Gastrocnemius medialis (tissue), 4 donors: ENCODE results near the gene KCNK3. TPM values are rescaled to one million over a fixed set of nuclear protein-coding genes. Genes with fewer than 3 reads are reported as not detected.
A peak's percentile ranks its signal among the peaks of the same experiment; 100 is the strongest.

Source experiments
- ATAC-seq, 2 donors: fragments of 150-250 bp; one replicate each; pipeline ENCODE4 v1.9.1; 2016
- DNase-seq, 2 donors: peaks; one replicate each; pipeline ENCODE4 v3.0.0-alpha.2; 2019
- H3K27ac ChIP-seq, 4 donors: fragments of 200-600 bp; sonication (generic); 1 replicate in 1 of 4; 2 replicates in 3 of 4; pipeline ENCODE4 v1.5.1; 2016 to 2018; ENCODE audit warnings: mild to moderate bottlenecking in 2 of 4, moderate library complexity in 1 of 4
- H3K27me3 ChIP-seq, 3 donors: fragments of 200-600 bp; sonication (generic) in 2 of 3; 1 replicate in 1 of 3; 2 replicates in 2 of 3; pipeline versions ENCODE4 v1.5.1 to v1.6.0; 2016 to 2019; ENCODE audit warnings: mild to moderate bottlenecking in 1 of 3, moderate library complexity in 1 of 3
- H3K36me3 ChIP-seq, 2 donors: fragments of 200-600 bp; sonication (generic) in 1 of 2; one replicate each; pipeline ENCODE4 v1.5.1; 2017 to 2018
- H3K4me1 ChIP-seq, 2 donors: fragments of 200-600 bp; sonication (generic) in 1 of 2; one replicate each; pipeline ENCODE4 v1.5.1; 2016 to 2017; ENCODE audit warnings: mild to moderate bottlenecking in 2 of 2
- H3K4me3 ChIP-seq, 4 donors: fragments of 200-600 bp; sonication (generic) in 3 of 4; 1 replicate in 1 of 4; 2 replicates in 3 of 4; pipeline ENCODE4 v1.5.1; 2016 to 2019; ENCODE audit warnings: mild to moderate bottlenecking in 2 of 4
- H3K9me3 ChIP-seq, 3 donors: fragments of 200-600 bp; sonication (generic) in 2 of 3; 1 replicate in 1 of 3; 2 replicates in 2 of 3; pipeline ENCODE4 v1.5.1; 2016 to 2019
- POLR2A ChIP-seq, 2 donors: fragments of 450-650 bp; IDR thresholded peaks; one replicate each; pipeline ENCODE4 v1.6.1; 2017; ENCODE audit warnings: antibody characterized with exemption in 2 of 2, mild to moderate bottlenecking in 2 of 2, moderate library complexity in 2 of 2
- in situ Hi-C, 4 donors: fragments of 200-750 bp; cut with MboI; loops; one replicate each; pipeline versions ENCODE4 v1.15.0 to v1.8.0; 2017; ENCODE audit warnings: low sequenced_read_pairs in 4 of 4
- intact Hi-C: fragments of 100-400 bp; cut with DNase I; formaldehyde crosslinking; loops from one replicate; pipeline ENCODE4 v1.15.1; 2023; ENCODE audit warnings: low total_unique reads
- total RNA-seq, 4 donors: library from RNA; depleted of rRNA; stranded (reverse); fragments of >200 nt; gene quantifications; one replicate each; pipeline versions ENCODE4 v1.1.0 to v1.2.3, GENCODE V29; 2016
- TF ChIP-seq, protein P1 (sequence below), 5 experiments: fragments of 450-650 bp in 3 of 5; fragments of 200-600 bp in 2 of 5; sonication (generic) in 2 of 5; IDR thresholded peaks in 4 of 5; conservative IDR thresholded peaks in 1 of 5; 1 replicate in 4 of 5; 2 replicates in 1 of 5; pipeline ENCODE4 v1.5.1; 2016 to 2019; ENCODE audit warnings: antibody characterized with exemption in 5 of 5, mild to moderate bottlenecking in 3 of 5, moderate library complexity in 3 of 5

KCNK3 gene
- total RNA-seq, 4 donors from 2014 or later: 0.80 to 11.6 (median 1.2) TPM

DNA sequence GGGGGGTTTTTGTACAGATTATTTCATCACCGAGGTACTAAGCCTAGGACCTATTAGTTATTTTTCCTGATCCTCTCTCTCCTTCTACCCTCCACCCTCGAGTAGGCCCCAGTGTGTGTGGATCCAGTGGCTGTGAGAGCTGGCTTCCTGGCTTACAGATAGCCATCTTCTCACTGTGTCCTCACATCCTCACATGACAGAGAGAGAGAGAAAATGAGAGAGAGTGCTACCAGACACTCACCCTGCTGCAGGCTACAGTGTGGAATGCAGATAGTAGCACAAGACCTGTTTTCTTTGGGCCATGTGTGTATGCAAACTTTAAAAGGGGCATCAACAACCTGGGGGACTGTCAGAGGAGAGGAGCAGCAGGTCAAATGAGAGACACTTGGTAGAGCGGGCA, 9.5 kb downstream of the KCNK3 start:
- TF ChIP-seq, protein P1, sequence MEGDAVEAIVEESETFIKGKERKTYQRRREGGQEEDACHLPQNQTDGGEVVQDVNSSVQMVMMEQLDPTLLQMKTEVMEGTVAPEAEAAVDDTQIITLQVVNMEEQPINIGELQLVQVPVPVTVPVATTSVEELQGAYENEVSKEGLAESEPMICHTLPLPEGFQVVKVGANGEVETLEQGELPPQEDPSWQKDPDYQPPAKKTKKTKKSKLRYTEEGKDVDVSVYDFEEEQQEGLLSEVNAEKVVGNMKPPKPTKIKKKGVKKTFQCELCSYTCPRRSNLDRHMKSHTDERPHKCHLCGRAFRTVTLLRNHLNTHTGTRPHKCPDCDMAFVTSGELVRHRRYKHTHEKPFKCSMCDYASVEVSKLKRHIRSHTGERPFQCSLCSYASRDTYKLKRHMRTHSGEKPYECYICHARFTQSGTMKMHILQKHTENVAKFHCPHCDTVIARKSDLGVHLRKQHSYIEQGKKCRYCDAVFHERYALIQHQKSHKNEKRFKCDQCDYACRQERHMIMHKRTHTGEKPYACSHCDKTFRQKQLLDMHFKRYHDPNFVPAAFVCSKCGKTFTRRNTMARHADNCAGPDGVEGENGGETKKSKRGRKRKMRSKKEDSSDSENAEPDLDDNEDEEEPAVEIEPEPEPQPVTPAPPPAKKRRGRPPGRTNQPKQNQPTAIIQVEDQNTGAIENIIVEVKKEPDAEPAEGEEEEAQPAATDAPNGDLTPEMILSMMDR (IDR thresholded peaks at IDR 0.05 in 4 of 5, conservative IDR thresholded peaks at IDR 0.05 in 1 of 5): no peak
- no peak for TF ChIP-seq POLR2A (IDR thresholded peaks at IDR 0.05)
- intact Hi-C loops: no loop called here
- no peak for ATAC-seq

DNA sequence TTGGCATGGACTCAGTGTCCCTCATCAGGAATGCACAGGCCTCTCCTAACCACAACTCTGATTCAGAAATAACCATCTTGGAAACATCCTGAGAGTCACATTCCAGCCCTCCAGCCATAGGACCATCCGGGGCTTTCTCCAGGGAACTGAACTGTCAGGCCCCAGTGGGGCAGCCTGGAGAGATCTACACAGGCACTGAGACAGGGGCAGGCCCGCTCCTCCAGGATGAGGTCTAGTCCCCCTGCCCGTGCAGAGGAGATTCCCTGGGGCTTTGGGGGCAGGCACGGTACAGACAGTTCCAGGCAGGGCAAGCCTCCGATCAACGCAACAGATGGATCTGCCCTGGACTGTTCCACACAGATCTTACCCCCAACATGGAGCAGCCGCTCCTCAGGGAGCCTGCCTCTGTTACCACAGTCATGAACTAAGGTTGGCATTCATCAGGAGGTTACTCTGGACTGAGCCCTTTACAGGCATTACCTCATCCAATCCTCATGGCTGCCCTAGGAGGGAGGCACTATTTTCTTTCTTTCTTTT, 12.0 kb downstream of the KCNK3 start:
- Histone ChIP-seq H3K27me3 (peaks cover 0 to 2% (median 0%) of the 10 kb centered on the region in 3 donors), H3K4me1 (peaks cover 0 to 7% of the 10 kb centered on the region in 2 donors), H3K4me3 (no peak overlapping the region), H3K9me3 (no peaks in the 10 kb centered on the region), H3K27ac (peak overlapping the region in 1 of 4 donors; percentile 51), H3K36me3 (no peaks in the 10 kb centered on the region)
- DNase-seq (no peak), ATAC-seq (peak; percentile 62 to 68)
- TF ChIP-seq, protein P1 (IDR thresholded peaks at IDR 0.05 in 4 of 5, conservative IDR thresholded peaks at IDR 0.05 in 1 of 5): no peak
- no peak for TF ChIP-seq POLR2A (IDR thresholded peaks at IDR 0.05)
- in situ Hi-C loops: no loop called here
- intact Hi-C loops: no loop called here

More for the DNA sequence above, 9.5 kb downstream of the KCNK3 start:
- Histone ChIP-seq H3K4me3 (no peak overlapping the region), H3K9me3 (no peaks in the 10 kb centered on the region), H3K27me3 (peaks cover 10 to 17% (median 15%) of the 10 kb centered on the region in 3 donors), H3K36me3 (no peaks in the 10 kb centered on the region), H3K27ac (no peak overlapping the region), H3K4me1 (peaks cover 0 to 2% of the 10 kb centered on the region in 2 donors)
- DNase-seq: no peak
- in situ Hi-C loops: no loop called here

DNA sequence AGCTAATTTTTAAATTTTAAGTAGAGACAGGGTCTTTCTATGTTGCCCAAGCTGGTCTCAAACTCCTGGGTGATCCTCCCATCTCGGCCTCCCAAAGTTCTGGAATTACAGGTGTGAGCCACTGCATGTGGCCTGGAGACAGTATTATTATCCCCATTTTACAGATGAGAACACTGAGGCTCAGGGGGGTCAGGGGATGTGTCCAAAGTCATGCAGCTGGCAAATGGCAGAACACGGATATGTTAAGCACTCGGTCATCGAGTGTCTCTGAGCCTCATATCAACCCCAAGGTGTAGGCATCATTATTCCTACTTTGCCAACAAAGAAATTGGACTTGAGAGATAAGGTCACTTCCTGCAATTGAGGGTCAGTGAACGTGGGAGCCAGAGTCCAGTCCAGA, 12.6 kb downstream of the KCNK3 start:
- Histone ChIP-seq H3K4me3 (no peak overlapping the region), H3K27me3 (no peaks in the 10 kb centered on the region), H3K27ac (peak overlapping the region in 1 of 4 donors; percentile 51), H3K4me1 (peaks cover 0 to 7% of the 10 kb centered on the region in 2 donors), H3K36me3 (no peaks in the 10 kb centered on the region), H3K9me3 (no peaks in the 10 kb centered on the region)
- in situ Hi-C loops (no loop called here), intact Hi-C loops (no loop called here)
- TF ChIP-seq POLR2A (IDR thresholded peaks at IDR 0.05): no peak
- ATAC-seq (no peak), DNase-seq (no peak)

DNA sequence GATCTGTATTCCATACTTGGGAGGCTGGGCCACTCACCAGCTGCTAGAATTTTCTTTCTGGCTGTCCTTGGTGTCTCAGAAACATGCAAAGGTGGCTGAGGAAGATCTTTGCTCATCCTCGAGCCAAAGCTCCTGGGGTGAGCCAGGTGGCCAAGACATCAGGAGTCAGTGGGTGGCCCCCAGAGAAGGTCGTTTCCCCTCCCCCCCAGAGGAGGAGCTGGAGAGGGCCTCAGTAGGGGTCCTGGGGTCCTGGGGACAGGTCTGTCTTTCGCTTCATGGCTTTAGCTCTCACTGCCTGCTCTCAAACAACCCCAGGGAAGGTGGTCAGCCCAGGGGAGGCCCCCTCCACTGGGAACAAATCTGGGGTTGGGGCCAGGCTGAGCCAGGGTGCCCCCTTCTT, 13.6 kb downstream of the KCNK3 start:
- intact Hi-C loops: no loop called here

DNA sequence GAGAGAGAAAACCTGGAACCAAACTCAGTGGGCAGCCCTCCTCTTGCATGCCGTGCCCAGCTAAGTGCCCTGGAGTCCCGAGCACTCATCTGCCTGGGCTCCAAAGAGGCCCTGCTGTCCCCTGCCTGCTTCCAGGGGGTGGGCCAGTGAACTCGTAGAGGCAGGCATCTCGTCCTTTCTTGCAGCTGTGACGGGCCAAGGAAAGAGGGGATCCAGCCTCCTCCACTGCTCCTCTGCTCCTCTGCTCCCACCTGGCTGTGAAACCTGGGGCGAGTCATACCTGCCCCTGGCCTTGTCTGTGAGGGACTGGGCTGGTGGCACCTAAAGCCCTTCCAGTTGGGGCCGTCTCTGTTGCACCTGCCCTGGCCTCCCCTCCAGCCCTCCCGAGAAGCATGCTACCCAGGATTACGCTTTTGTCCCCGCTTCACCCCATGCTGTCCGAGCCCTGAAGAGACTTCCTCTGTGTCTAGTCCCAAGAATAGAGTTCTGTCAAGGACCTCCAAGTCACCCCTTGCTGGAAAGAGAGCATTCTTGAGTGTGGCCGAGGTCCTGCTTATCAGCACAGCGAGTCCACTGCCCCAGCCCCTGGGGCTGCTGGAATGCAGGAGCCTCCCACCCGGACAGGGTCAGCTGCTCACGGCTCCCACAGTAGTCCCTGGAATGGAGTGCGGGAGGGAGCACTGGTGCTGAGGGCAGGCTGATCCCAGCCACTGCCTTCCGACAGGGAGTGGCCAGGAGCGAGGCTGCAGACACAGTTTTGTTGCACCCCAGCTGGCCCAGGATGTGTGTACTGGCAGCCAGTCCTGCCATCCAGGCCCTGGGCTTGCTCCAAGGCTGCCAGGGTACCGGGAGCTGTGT, 14.3 kb downstream of the KCNK3 start:
- H3K9me3 ChIP-seq: no peaks in the 10 kb centered on the region
- TF ChIP-seq POLR2A (IDR thresholded peaks at IDR 0.05): no peak
- intact Hi-C loops (no loop called here), in situ Hi-C loops (no loop called here)
- ATAC-seq (no peak), DNase-seq (no peak)
- H3K4me3 ChIP-seq: no peak overlapping the region
- H3K27me3 ChIP-seq: no peaks in the 10 kb centered on the region
- H3K36me3 ChIP-seq: no peaks in the 10 kb centered on the region
- no peak overlapping the region for H3K27ac ChIP-seq
- peaks cover 6 to 17% of the 10 kb centered on the region in 2 donors for H3K4me1 ChIP-seq

More for the DNA sequence above, 13.6 kb downstream of the KCNK3 start:
- Histone ChIP-seq H3K36me3 (no peaks in the 10 kb centered on the region), H3K4me1 (peaks cover 6 to 10% of the 10 kb centered on the region in 2 donors), H3K9me3 (no peaks in the 10 kb centered on the region), H3K27ac (no peak overlapping the region), H3K27me3 (no peaks in the 10 kb centered on the region), H3K4me3 (no peak overlapping the region)
- TF ChIP-seq, protein P1 (IDR thresholded peaks at IDR 0.05 in 4 of 5, conservative IDR thresholded peaks at IDR 0.05 in 1 of 5): no peak
- no peak for TF ChIP-seq POLR2A (IDR thresholded peaks at IDR 0.05)
- in situ Hi-C loops: no loop called here
- ATAC-seq (no peak), DNase-seq (no peak)
